ENCODE measurements around the gene GRM1.

GRM1 gene

DNA sequence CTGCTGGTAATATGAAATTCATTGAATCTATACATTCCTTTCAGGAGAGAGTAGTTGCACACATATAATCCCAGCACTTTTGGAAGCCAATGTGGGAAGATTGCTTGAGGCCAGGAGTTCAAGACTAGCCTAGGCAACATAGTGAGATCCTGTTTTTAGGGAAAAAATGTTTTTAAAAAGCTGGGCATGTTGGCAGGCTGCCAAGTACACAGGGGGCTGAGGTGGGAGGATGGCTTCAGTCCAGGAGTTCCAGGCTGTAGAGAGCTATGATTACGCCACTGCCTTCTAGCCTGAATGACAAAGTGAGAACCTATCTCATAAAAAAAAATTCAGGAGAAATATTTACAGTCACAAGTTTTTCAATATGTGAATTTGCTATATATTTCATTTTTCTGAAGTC is 71.9 kb downstream of the GRM1 start:
- no peak for DNase-seq

DNA sequence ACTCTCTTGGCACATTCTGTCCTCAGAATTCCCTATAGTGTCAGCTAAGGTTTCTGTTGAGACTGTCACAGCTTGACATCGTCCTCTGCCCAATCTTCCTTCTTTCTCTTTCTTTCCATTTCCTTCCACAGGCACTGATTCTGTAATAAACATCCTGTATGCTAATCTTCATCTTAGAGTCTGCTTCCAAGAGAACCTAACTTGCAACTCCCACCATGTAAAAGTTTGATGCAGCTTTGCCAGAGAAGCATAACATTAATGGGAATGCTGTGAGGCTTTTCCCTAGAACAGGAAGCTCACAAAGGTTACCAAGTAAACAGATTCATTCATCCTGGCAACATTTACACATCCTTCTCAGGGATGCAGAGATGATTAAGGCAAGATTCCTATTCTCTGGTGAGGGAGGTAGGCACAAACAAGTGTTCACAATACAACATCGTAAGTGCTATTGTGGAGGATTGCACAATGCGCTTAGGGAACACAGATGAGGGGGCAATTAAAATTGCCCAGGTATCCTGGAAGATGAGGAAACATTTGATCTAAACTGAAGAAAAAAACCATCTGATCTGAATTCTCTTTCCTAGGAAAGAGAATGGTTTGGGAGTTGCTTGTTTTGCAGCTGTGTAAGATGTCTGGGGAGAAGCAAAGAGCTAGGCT is 74.7 kb downstream of the GRM1 start:
- no peak for DNase-seq

DNA sequence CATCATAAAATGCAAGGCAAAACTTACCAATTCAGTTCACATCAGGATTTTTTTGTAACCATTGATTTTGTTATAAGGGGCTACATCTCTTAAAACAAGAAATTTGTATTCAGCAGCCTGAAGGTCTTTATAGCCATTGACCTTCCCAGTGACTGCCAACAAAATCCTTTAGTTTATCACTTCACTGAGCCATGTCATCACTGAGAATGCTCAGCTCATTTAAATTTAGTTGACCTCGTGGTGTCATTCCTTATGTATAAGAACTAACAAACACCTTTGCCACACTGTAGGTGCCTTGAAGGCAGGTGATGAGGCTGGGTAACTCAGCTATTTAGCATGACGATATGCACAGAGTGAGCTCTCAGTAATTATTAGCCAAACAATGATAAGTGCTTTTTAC is 77.7 kb downstream of the GRM1 start:
- no peak for DNase-seq

DNA sequence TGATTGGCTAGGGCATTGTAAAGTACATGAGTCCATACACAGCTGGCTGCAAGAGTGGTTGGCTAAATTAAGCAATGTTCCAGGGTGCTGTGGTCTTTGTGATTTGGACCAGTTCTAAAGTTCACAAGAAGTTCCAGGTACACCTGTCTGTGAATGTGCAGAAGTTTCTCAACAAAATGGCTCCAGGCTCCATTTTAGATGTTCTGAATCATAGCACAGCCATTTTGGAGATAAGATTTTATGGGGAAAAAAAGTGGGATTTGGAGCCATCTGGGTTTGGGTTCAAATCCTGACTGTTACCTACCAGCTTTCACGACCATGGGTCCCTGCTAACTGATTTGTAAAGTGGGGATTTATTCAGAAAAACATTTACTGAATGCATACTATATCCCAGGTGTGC is 82.1 kb downstream of the GRM1 start:
- DNase-seq = no peak

DNA sequence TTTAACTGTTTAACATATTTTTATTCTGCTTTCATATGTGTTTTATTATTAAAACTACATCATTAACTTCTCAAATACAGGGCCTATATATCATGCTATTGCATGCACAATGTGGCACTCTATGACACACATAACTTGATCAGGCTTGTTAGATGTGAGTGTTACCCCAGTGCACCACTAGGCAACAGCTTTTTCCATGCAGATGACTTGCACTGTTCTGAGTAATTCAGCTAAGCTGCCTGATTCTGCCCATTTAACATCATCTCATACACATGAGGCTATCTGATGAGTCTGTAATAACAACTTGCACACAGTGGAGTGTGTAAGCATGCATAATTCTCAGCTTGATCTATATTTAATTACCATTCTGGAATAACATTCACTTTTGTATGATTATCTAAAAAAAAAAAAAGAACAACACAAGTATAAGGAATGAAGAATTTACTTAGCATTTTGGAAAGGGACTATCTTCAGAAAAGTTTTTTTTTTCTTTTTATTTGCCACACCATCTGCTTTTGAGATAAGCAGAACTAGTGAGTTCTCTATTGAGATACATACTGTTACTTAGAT is 83.1 kb downstream of the GRM1 start:
- no peak for DNase-seq

DNA sequence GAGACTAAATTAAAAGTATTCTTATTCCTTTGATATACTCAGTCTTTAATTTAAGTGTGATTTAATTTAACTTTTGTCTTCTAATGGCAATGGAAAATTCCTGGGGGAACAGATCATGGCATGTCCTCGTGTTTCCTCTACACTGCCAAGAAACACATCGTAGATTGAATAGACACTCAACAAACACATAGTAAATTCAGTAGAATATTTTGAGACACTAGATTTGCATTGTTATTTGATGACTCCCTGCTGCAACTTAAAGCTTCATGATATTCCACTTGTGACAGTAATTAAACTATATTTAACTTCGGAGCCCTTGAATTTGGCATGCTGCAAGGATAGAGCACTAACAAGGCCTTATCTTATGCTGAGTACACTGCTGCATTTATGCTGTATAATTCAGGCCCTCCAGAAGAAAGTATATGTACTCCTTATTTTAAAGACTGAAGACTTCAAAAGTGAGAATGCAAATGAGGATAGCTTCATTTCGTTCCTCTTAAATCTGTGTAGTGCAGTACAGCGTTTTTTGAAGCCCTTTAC is 84.3 kb downstream of the GRM1 start:
- DNase-seq = no peak

DNA sequence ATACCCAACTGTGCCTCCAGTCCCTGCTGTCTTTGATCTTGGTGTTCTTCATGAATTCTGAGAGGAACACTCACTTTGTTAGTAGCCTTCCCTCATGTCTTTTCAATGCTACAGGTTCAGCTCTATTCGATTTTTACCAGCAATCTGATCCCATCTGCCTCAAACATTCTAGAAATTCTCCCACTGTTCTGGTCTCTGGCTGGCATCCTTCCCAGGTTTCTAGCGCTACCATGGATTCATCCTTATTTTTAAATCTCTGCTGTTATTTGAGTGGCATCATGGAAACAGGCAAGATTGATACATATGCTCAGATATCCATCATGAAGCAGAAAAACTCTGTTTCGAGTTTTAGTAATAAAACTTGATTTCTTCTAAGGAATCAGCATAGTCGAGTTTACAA is 94.8 kb downstream of the GRM1 start:
- DNase-seq = no peak

DNA sequence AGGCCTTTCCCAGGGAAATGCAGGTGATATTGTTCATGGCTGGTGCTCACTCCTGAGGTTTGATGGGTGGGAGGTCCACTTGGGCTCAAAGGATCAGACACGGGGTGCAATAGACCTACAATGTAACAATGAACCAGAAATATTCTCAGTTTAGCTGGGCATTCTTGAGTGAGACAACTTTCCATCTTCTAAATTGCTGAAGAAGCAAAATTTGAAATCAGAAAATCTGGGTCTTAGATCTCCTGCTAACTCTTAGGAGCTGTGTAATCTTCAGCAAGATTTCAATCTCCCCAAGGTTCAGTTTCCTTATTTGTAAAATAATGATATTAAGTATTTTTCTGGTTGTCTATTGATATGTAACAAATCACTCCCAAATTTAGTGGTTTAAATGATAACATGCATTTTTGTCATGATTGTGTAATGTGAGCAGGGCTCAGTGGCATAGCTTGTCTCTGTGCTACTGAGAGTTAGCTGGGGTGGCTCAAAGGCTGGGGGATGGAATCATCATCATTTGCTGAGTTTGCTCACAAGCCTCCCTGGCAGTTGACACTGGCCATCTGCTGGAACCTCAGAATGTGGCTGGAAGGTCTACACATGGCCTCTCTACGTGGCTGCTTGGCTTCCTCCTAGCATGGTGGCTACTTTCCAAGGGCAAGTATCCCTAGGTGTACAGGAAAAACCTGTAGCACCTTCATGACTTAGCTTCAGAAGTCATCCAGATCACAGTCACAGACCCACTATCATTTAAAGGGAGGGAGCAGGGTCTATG is 98.8 kb downstream of the GRM1 start:
- no peak for DNase-seq

DNA sequence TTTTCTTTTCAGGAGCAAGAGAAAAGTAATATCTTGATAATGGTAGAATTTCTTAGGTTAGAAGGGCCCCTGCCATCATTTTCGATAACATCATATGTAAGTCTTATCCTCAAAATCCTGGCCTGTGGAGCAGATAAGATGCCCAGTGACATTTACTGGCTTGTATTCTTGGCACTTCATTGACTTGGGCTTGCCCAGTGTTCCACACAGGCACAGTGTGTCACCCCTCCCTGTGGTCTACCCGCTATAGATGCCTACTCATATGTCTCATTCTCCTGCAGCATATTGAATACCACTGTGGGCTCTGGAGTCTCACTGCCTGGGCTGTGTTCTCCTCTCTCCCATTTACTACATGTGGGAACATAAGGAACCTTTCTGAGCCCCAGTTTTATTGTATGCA is 105.0 kb downstream of the GRM1 start:
- no peak for DNase-seq

DNA sequence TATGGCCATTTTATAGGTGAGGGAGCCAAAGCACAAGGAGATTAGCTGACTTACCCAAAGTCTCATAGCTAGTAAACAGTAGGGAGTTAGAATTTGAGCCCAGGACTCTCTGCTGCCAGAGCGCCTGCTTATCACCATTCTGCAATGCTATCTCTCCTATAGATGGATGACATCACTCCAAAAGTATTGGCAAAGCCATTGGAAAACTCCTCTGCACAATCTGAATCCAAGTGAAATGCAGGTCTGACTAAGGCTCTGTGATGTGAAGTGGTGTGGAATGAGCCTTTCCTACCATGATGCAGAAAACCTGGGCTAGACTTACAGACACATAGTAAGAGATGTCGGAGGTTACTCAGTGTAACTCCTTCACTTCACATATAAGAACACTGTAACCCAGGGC is 106.3 kb downstream of the GRM1 start:
- no peak for DNase-seq

DNA sequence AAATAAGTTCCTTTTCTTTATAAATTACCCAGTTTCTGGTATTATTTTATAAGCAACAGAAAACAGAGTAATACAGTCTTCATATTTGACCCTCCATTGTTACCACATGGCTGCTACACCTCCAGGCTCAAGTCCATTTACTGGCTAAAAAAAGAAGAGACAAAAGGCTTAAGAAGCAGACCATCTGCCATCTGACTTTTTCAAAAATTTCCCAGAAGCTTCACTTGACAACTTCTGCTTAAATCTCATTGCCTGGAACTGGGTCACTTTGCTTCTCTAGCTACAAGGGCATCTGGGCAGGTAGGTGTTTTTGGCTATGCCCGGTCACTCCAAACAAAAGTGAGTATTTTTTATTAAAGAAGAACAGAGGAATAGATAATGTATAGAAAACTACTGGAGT is 118.0 kb downstream of the GRM1 start:
- no peak for DNase-seq

DNA sequence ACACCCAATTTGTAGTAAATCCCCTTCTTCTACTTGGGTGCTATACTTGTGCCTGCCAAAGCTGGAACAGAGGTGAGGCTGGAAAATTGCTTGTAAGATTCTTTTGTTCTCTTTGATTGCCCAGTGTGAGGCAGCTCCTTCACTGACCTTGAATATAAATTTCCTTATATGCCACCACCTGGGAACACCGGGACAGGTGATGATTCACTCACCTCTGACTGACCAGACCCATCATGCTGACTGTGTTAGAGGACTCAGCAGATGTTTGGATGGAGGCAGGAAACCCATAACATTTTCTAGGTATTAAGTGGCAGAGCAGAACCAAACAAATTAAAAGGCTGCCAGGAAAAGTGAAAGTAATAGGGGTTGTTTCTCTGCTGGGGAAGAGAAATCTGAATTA is 120.9 kb downstream of the GRM1 start:
- no peak for DNase-seq

DNA sequence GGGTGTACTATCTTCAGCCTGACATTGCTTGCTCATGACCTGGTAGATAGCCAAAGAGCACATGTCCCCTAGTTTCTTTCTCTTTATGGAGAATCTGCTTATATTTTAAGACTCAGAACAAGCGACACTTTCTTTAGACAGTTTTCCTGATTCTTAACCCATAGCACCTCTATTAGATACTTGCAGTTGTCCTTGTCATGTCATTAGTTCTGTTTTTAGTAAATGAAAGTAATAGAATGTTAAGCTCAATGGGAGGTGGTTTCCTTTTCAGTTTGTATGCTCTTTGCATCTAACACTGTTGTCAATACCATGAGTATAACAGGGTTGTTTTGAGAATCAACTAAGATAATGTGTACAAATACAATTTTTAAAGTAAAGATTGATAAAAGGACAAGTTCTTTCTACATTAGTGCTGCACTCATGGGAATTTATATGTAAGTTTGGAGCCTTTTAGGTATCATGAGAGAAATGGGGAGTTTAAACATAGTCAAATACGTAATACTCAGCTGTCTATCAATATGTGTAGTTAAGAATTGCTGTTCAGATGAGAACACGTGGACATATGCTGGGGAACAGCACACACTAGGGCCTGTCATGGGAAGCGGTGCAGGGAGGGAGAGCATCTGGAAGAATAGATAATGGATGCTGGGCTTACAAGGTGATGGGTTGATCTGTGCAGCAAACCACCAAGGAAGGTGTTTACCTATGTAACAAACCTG is 124.3 kb downstream of the GRM1 start:
- no peak for DNase-seq

DNA sequence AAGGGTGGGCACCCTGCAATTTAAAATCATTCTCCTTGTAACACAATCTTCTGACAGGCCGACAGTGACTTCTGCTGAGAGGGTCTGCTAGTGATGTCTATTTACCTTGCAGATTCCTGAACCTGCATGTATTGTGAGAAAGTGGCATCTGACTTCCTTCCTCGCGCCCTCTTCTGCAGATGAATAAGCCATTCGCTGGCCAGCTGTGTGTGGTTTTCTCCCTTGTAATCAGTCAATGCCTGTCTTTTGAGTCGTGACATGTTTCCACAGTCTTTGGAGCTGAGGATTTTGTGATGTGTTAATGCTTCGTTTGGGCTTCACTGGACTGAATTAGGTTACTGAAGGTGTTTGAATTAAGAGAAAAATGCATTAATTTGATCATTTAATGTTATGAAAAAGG is 125.3 kb downstream of the GRM1 start:
- DNase-seq = no peak

DNA sequence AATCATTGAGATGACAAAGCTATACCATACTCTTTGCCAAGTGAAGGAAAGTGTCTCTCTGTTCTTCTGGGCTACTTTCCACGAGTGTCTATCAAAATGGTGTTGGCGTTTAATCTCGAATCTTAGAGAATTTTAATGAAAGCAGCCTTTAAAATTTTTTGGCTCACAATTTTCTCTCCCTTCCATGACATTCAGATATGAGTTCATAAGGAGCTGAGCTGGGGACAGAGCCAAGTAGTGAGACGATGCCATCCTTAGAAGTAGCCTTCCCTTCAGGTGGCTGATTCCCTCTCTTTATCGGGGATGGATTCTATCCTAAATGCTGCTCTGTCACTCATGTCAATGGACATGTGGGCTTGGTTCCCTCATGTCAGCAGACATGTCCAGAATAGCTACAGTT is 132.8 kb downstream of the GRM1 start:
- DNase-seq = no peak

DNA sequence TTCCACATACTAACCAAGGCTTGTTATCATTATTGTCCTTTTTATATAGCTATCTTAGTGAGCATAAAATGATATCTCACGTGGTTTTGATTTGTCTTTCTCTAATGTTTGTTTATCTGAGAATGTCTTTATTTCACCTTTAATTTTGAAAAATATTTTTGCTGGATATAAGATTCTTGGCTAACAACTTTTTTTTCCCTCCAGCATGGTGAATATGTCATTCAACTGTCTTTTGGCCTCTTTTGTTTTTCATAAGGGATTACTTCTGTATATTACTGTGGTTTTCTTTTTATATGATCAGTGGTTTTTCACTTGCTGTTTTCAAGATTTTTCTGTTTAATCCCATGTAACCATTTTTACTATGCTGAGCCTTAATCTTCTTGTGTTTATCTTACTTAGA is 141.0 kb downstream of the GRM1 start:
- DNase-seq = no peak

DNA sequence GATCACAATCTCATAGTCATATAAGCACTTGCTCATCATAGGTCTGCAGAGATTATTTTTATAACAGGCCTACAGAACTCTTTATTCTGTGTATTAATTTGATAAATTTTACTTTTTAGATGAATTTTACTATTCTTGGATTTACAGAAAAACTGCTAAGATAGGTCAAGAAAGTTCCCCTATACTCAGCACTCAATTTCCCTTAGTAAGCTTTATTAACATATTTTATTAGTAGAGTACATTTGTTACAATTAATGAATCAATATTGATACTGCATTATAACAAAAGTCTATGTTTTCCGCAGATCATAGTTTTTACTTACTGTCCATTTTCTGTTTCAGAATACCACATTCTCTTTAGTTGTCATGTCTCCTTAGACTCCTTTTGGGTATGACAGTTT is 148.9 kb downstream of the GRM1 start:
- DNase-seq = no peak

DNA sequence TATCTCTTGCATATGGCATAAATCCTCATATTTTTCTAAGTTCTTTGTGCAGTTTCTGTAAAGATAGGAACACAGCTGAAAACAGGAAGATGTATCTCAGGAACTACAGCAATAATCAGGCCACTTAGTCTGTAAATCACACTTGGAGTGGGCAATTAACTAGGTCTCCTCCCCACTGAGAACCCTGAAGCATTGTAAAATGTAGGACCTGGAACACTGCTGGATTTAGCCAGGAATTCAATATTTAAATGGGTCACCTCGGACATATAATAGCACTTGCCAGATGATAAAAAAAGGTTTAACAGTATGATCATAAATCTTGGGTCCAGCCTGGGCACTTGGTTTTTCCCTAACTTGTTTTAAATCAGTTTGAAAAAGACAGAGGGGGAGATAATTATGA is 155.0 kb downstream of the GRM1 start:
- DNase-seq = peak; percentile 49

DNA sequence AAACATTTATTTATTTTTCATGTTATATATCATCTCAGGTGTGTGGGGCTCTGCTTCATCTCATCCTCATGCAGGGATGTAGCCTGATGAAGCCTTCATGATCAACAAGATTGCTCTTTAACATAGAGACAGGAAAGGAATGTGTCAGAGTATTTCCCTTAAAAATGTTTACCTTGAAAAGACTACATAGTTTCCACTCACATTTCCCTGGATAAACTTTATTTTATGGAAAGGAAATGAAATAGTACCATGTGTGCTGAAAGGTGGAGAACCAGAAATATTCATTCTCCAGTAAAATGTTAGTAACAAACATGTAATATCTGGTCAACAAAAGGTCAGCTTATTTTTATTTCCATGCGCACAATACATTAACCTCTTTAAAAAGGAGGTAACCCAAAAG is 155.8 kb downstream of the GRM1 start:
- DNase-seq = no peak

DNA sequence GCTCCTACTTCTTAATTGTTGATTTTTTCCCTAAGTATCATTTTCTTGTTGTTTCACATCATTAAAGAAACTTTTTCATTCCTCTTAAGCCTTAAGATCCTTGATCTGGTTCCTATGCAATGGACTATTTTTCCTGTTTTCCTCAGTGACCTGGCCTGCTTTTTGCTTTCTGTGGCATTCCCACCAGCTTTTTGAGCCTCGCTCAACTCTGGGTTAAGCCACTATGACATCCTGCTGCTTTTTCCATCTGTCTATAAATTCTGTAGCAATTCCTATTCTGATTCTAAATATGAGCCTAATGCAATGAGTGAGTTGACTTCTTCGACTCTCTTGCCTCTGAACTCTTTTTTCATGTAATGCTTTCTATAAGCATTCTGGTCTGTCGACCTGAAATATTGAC is 160.3 kb downstream of the GRM1 start:
- DNase-seq = no peak

DNA sequence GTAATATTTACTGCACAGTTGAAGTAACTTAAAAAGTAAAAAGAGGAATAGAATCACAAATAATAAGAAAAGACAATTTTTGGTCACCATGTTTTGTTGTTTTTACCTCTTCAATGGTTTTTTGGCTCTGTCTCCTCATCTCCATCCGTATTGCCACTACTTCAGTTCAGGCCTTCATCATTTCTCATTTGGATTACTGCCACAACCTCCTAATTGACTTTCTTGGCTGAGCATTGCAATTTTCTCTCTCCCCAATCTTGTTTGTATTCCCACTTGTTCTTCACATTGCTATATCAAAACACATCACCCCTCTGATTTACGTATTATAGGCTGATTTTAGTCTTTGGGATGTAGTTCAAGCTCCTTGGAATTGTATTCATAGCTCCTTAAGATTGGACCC is 161.7 kb downstream of the GRM1 start:
- DNase-seq = no peak

DNA sequence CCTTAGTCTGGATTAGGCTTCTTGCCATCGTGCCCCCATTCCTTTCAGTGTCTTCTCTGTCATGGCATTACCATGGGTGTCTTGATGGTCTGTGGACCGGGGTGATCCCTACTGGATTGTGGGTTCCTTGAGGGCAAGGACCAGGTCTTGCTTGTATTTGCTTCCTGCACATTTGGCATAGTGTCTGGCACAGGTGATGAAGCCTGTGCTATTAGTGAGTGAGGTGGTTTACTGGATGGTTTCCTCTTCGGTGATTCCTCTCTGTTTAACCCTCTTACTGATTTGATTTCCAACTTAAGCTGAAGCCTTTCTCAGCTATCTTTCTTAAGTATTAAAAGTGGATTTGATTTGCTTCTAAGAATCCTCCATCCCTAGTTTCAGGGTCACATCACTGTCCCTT is 162.3 kb downstream of the GRM1 start:
- no peak for DNase-seq

DNA sequence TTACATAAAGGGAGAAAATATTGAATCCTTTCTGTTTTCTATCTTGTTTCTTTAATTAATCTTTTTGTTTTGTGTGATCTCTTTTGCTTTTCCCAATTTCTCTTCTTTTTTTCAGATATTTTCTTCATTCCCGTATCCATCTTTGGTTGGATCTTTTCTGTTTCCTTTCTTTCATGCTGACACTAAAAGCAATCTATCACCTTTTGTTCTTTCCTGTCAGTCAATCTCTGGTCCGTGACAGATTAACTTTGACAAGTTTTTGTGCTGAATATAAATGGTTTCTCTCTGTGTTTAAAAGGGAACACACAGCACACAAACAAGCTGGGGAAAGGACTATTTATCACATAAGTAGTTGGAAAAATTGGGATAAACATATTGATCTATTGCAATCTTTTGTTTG is 162.8 kb downstream of the GRM1 start:
- no peak for DNase-seq

DNA sequence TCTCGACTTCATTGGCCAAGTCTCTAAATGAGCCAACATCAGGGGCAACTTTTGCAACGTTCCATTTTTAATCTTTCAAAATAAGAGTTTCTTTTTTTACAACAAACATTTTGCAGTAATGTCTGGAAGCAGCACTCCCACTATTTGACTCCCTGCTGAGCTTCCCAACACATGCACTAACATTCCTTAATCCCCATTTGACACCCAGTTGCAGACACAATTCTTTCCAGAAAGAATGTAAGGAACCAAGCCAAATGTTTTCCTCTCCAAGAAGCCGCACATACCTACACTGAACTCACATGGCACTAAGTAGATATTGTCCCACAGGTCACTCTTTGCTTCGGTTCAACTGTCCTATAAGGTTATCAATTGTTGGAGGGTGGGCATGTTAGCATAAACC is 165.6 kb downstream of the GRM1 start:
- DNase-seq = no peak

All from NCI-H1417 treated with DMSO at 0.1 percent for 48 hours (cell line).